Retinal pigment epithelial cell (primary cell): ENCODE data around the gene INHBB.

ENCODE experiments used
- DNase-seq: peaks from one replicate; pipeline ENCODE4 v3.0.0-alpha.2; 2010; ENCODE audit warnings: low read depth
- H3K4me3 ChIP-seq: 2 replicates; pipeline ENCODE4 v1.5.1; 2011; ENCODE audit warnings: mild to moderate bottlenecking, low read length, control low read depth, moderate library complexity
- CTCF ChIP-seq: conservative IDR thresholded peaks from 2 replicates; pipeline ENCODE4 v1.5.1; 2011; ENCODE audit warnings: low read depth, low read length, control low read depth, inconsistent platforms

INHBB gene

GRCh38 chr2:120312076-120312475, 33.9 kb upstream of the INHBB start:
- H3K4me3 ChIP-seq: no peak overlapping the region
- DNase-seq: no peak
- TF ChIP-seq CTCF: no peak

GRCh38 chr2:120312860-120313694, 32.9 kb upstream of the INHBB start:
- peak overlapping the region; percentile 51 for H3K4me3 ChIP-seq
- DNase-seq: peak; percentile 38

GRCh38 chr2:120313695-120314615, 32.0 kb upstream of the INHBB start:
- TF ChIP-seq CTCF: no peak
- no peak for DNase-seq
- H3K4me3 ChIP-seq: peak overlapping the region; percentile 51

More at GRCh38 chr2:120312860-120313694, 32.9 kb upstream of the INHBB start:
- TF ChIP-seq CTCF: peak; percentile 94

GRCh38 chr2:120314690-120315366, 31.1 kb upstream of the INHBB start:
- TF ChIP-seq CTCF: no peak
- no peak for DNase-seq
- H3K4me3 ChIP-seq: no peak overlapping the region

- DNase-seq: no peak
Measured at GRCh38 chr2:120315367-120316033, 30.4 kb upstream of the INHBB start.

More at GRCh38 chr2:120315367-120316033, 30.4 kb upstream of the INHBB start:
- TF ChIP-seq CTCF: no peak
- H3K4me3 ChIP-seq: no peak overlapping the region
